K562 (cell line): ENCODE measurements around the gene ZNF280D. TPM values are rescaled to one million over a fixed set of nuclear protein-coding genes. Genes with fewer than 3 reads are reported as not detected.

Experiments used
- ATAC-seq: fragments of 200-7000 bp; cut with Tn5 transposase; 3 replicates; pipeline ENCODE4 v1.9.1; 2020; ENCODE audit warnings: moderate library complexity
- BruUV-seq: library from RNA; stranded (reverse); fragments of 400-500 nt; replicated peaks from 2 replicates; lab custom pipeline; 2021; lab: Mats Ljungman, UMichigan
- CTCF ChIA-PET: fragments of 300-600 bp; formaldehyde crosslinking; extraction: SDS; loops from one replicate; lab custom pipeline; 2021; ENCODE audit warnings: low intra/inter-chr PET ratio; lab: Yijun Ruan, JAX
- POLR2A ChIA-PET: fragments of 300-600, 350-650 bp; sonication (Branson Sonifier 250); formaldehyde crosslinking; extraction: SDS; loops from one replicate; lab custom pipeline; 2021; ENCODE audit warnings: antibody characterized with exemption, inconsistent platforms; lab: Yijun Ruan, JAX
- DNase-seq, 4 experiments: peaks; one replicate each; pipeline versions ENCODE4 v3.0.0 to v3.0.0-alpha.2; 2011 to 2018; ENCODE audit warnings: low spot score in 3 of 4, mixed read lengths in 3 of 4; ENCODE audit errors: extremely low read depth in 1 of 4
- FAIRE-seq: peaks from 2 replicates; lab custom pipeline; 2011; peaks lifted over from hg19 to GRCh38; lab: Jason Lieb, UNC
- H2AFZ ChIP-seq: 2 replicates; pipeline ENCODE4 v1.6.0; 2011; ENCODE audit warnings: low read depth, low read length, control low read depth, inconsistent platforms
- H3K27ac ChIP-seq: fragments of 200-600 bp; 3 replicates; pipeline ENCODE4 v1.8.0; 2011; ENCODE audit warnings: low read depth, mild to moderate bottlenecking, control low read depth, inconsistent platforms, low read length, moderate library complexity, mixed read lengths; ENCODE audit errors: extremely low read depth
- H3K27me3 ChIP-seq, 2 experiments: fragments of 300-600 bp in 1 of 2; 2 replicates in 1 of 2; 3 replicates in 1 of 2; pipeline versions ENCODE4 v1.6.0 to v1.8.0; 2011; ENCODE audit warnings: inconsistent platforms in 2 of 2, low read length in 2 of 2, mild to moderate bottlenecking in 1 of 2, mixed read lengths in 1 of 2, moderate library complexity in 1 of 2; ENCODE audit not compliant: control insufficient read depth in 2 of 2, insufficient read depth in 2 of 2
- H3K36me3 ChIP-seq: fragments of 300-600 bp; 3 replicates; pipeline ENCODE4 v1.8.0; 2011; ENCODE audit warnings: mild to moderate bottlenecking, low read length, inconsistent platforms; ENCODE audit not compliant: control insufficient read depth, insufficient read depth
- H3K4me1 ChIP-seq, 2 experiments: fragments of 200-600 bp in 1 of 2; replicated peaks in 1 of 2; 2 replicates in 1 of 2; 3 replicates in 1 of 2; pipeline versions ENCODE4 v1.5.1 to v1.8.0; 2011; ENCODE audit warnings: inconsistent platforms in 2 of 2, low read length in 2 of 2, mild to moderate bottlenecking in 1 of 2, mixed read lengths in 1 of 2, moderate library complexity in 1 of 2; ENCODE audit not compliant: control insufficient read depth in 2 of 2, insufficient read depth in 2 of 2
- H3K4me2 ChIP-seq: 2 replicates; pipeline ENCODE4 v1.6.1; 2011; ENCODE audit warnings: low read length, control low read depth, inconsistent platforms, mixed read lengths; ENCODE audit not compliant: insufficient read depth
- H3K4me3 ChIP-seq: fragments of 200-600 bp; sonication (generic), shearing (Covaris generic); 2 replicates; pipeline ENCODE4 v1.5.1; 2016; ENCODE audit warnings: control low read depth, inconsistent platforms
- H3K79me2 ChIP-seq: fragments of 200-600 bp; 3 replicates; pipeline ENCODE4 v1.8.0; 2011; ENCODE audit warnings: low read length, inconsistent platforms; ENCODE audit not compliant: control insufficient read depth, insufficient read depth
- H3K9ac ChIP-seq, 2 experiments: 2 replicates each; pipeline versions ENCODE4 v1.6.0 to v1.6.1; 2011; ENCODE audit warnings: low read depth in 2 of 2, low read length in 2 of 2, control low read depth in 1 of 2, inconsistent platforms in 1 of 2, mild to moderate bottlenecking in 1 of 2, mixed read lengths in 1 of 2; ENCODE audit not compliant: insufficient read depth in 1 of 2
- H3K9me1 ChIP-seq: one replicate; pipeline ENCODE4 v1.6.0; 2011; ENCODE audit warnings: inconsistent platforms, mild to moderate bottlenecking, low read length, moderate library complexity; ENCODE audit not compliant: control insufficient read depth, insufficient read depth
- H3K9me3 ChIP-seq: replicated peaks from 2 replicates; pipeline ENCODE4 v1.5.1; 2011; ENCODE audit warnings: low read depth, low read length, inconsistent platforms; ENCODE audit not compliant: control insufficient read depth, insufficient read depth
- H4K20me1 ChIP-seq: replicated peaks from 2 replicates; pipeline ENCODE4 v1.6.1; 2011; ENCODE audit warnings: low read length, inconsistent platforms, mixed read lengths; ENCODE audit not compliant: control insufficient read depth, insufficient read depth
- ATF3 ChIP-seq, 2 experiments: fragments of 450-650 bp in 1 of 2; sonication (generic) in 1 of 2; formaldehyde crosslinking in 1 of 2; IDR thresholded peaks in 1 of 2; conservative IDR thresholded peaks in 1 of 2; 2 replicates each; pipeline versions ENCODE4 v1.6.1 to v1.8.1; 2016 to 2023; ENCODE audit warnings: mild to moderate bottlenecking in 2 of 2, moderate library complexity in 2 of 2, inconsistent platforms in 1 of 2, missing genetic modification reagents in 1 of 2
- CEBPG ChIP-seq, 3 experiments: fragments of 200-800 bp in 1 of 3; sonication (Bioruptor generic) in 1 of 3; sonication (generic) in 1 of 3; formaldehyde crosslinking in 1 of 3; IDR thresholded peaks in 2 of 3; conservative IDR thresholded peaks in 1 of 3; 2 replicates each; pipeline versions ENCODE4 v1.6.1 to v1.8.0; 2016 to 2022; ENCODE audit warnings: missing compliant biosample characterization in 2 of 3, missing genetic modification characterization in 2 of 3, mild to moderate bottlenecking in 1 of 3, missing genetic modification reagents in 1 of 3
- EP300 ChIP-seq: IDR thresholded peaks from 2 replicates; pipeline ENCODE4 v1.6.1; 2012; ENCODE audit warnings: low read length, improper control_type of control experiment
- ESRRA ChIP-seq: fragments of 450-650 bp; IDR thresholded peaks from 2 replicates; pipeline ENCODE4 v1.6.1; 2014; ENCODE audit warnings: low read depth, mild to moderate bottlenecking, moderate library complexity, borderline replicate concordance
- GABPB1 ChIP-seq: sonication (generic); formaldehyde crosslinking; IDR thresholded peaks from 2 replicates; pipeline ENCODE4 v1.8.0; 2022; ENCODE audit warnings: mild to moderate bottlenecking, missing genetic modification reagents
- PATZ1 ChIP-seq: fragments of 250-450 bp; sonication (Bioruptor Pico); IDR thresholded peaks from 2 replicates; pipeline ENCODE4 v1.5.0; 2020; ENCODE audit warnings: mild to moderate bottlenecking, borderline replicate concordance
- TOE1 ChIP-seq, 2 experiments: fragments of 450-650 bp in 1 of 2; sonication (generic) in 1 of 2; formaldehyde crosslinking in 1 of 2; IDR thresholded peaks; 2 replicates each; pipeline versions ENCODE4 v1.7.1 to v1.8.0; 2016 to 2022; ENCODE audit warnings: borderline replicate concordance in 2 of 2, mild to moderate bottlenecking in 2 of 2, antibody characterized with exemption in 1 of 2, inconsistent platforms in 1 of 2, low read depth in 1 of 2, missing genetic modification reagents in 1 of 2, moderate library complexity in 1 of 2
- TRIM24 ChIP-seq, 2 experiments: fragments of 450-650 bp; IDR thresholded peaks; 2 replicates each; pipeline ENCODE4 v1.6.1; 2016
- in situ Hi-C: fragments of 300-500 bp; cut with MboI; formaldehyde crosslinking; loops from 4 replicates; pipeline ENCODE4 v1.15.0; 2018; ENCODE audit warnings: inconsistent platforms, mixed read lengths
- intact Hi-C: fragments of 100-400 bp; cut with micrococcal nuclease; formaldehyde crosslinking; loops from 2 replicates; pipeline ENCODE4 v1.14.2; 2022
- polyA plus RNA-seq, 8 experiments: library from polyadenylated mRNA; depleted of rRNA in 4 of 8; stranded (reverse) in 5 of 8; unstranded in 3 of 8; fragments of >200 nt; fragmentation: Nextera tagmentation in 2 of 8; fragmentation: Illumina TruSeq in 1 of 8; extraction: Ambion mirVana in 2 of 8; extraction: Trizol in 1 of 8; gene quantifications; 2 replicates each; pipeline versions ENCODE4 v1.2.1 to v1.2.3, GENCODE V29; 2011 to 2014; ENCODE audit warnings: inconsistent platforms in 1 of 8, missing spikeins in 1 of 8
- total RNA-seq, 7 experiments: library from RNA; depleted of rRNA in 6 of 7; stranded (reverse); fragments of >200 nt in 6 of 7; fragmentation: Illumina TruSeq in 2 of 7; extraction: Trizol in 2 of 7; gene quantifications; 2 replicates each; pipeline versions ENCODE4 v1.2.1 to v1.2.3, GENCODE V29; 2011 to 2021; ENCODE audit warnings: low replicate concordance in 1 of 7

Gene ZNF280D
- total and polyA plus RNA-seq, 9 of the 15 experiments (the other 6 are each of a cell fraction or from before 2014, with no cell fraction given): 8.3 to 21.8 (median 18.4) TPM

GRCh38 chr15:56715220-56715619 lies 18.1 kb downstream of the ZNF280D start:
- no peak overlapping the region for H3K4me3 ChIP-seq
- no peaks in the 10 kb centered on the region for H3K9me3 ChIP-seq
- DNase-seq: no peak
- in situ Hi-C loops (no loop called here), intact Hi-C loops (no loop called here)
- no peak overlapping the region for H3K9ac ChIP-seq
- peaks cover 0 to 10% of the 10 kb centered on the region in 2 experiments for H3K4me1 ChIP-seq
- H3K27me3 ChIP-seq: no peaks in the 10 kb centered on the region
- TF ChIP-seq TRIM24 (IDR thresholded peaks at IDR 0.05): peak in 1 of 2 experiments; percentile 46; a peak in 1 of 4 replicates
- no peak for TF ChIP-seq PATZ1 (CRISPR knock-in tag)
- TF ChIP-seq ESRRA: peak; percentile 36; the same call in 1 of the 2 replicates
- peak; percentile 60; the same call in 1 of the 2 replicates for TF ChIP-seq ATF3 (IDR thresholded peaks at IDR 0.05)
- TF ChIP-seq ATF3 (CRISPR knock-in tag; conservative IDR thresholded peaks at IDR 0.05): no peak
- TF ChIP-seq EP300: peak; percentile 36; the same call in 1 of the 2 replicates
- TF ChIP-seq GABPB1 (CRISPR knock-in tag): no peak
- no peak for TF ChIP-seq TOE1 (IDR thresholded peaks at IDR 0.05; ENCODE audit: borderline replicate concordance)
- no peak for TF ChIP-seq TOE1 (CRISPR knock-in tag; IDR thresholded peaks at IDR 0.05; ENCODE audit: borderline replicate concordance, low read depth)
- TF ChIP-seq CEBPG (CRISPR knock-in tag; IDR thresholded peaks at IDR 0.05): no peak
- TF ChIP-seq CEBPG (tag; conservative IDR thresholded peaks at IDR 0.05 in 1 of 2, IDR thresholded peaks at IDR 0.05 in 1 of 2): peak; percentile 55 to 82
- CTCF ChIA-PET: no interaction called here
- FAIRE-seq: no peak
- BruUV-seq: no TSS peak
- POLR2A ChIA-PET: no interaction called here
- H2AFZ ChIP-seq: no peak overlapping the region
- no peaks in the 10 kb centered on the region for H3K9me1 ChIP-seq
- peaks cover 43% of the 10 kb centered on the region for H3K79me2 ChIP-seq
- H4K20me1 ChIP-seq: no peaks in the 10 kb centered on the region
- no peak overlapping the region for H3K27ac ChIP-seq
- ATAC-seq: no peak
- H3K36me3 ChIP-seq: no peaks in the 10 kb centered on the region
- no peak overlapping the region for H3K4me2 ChIP-seq
